Activated CD8-positive, alpha-beta memory T cell treated with anti-CD3 and anti-CD28 coated beads for 36 hours (primary cell): ENCODE measurements around the gene MAD1L1. TPM values are rescaled to one million over a fixed set of nuclear protein-coding genes. Genes with fewer than 3 reads are reported as not detected.
"Not testable (repeated sequence)": the region's sequence is repeated elsewhere in the genome, so short reads cannot be mapped to it uniquely, and the experiment has no call there.

Source experiments
- CTCF ChIA-PET: fragments of 350-600 bp; sonication (Branson Sonifier 250); formaldehyde crosslinking; loops from one replicate; lab custom pipeline; 2021; ENCODE audit warnings: antibody characterized with exemption; lab: Charles Lee
- POLR2A ChIA-PET: fragments of 350-600 bp; sonication (Branson Sonifier 250); formaldehyde crosslinking; loops from one replicate; lab custom pipeline; 2021; ENCODE audit warnings: antibody characterized with exemption; lab: Charles Lee
- total RNA-seq, 2 experiments: library from RNA; stranded (reverse); gene quantifications; one replicate each; pipeline ENCODE4 v1.2.3, GENCODE V29; 2021

Gene MAD1L1
- total RNA-seq, 2 experiments from 2014 or later: 39.4 to 40.8 TPM

- ChIA-PET POLR2A (interaction anchor here (0.5 kb wide), 1 partner anchor 88 kb away, joined by 4 read pairs; no protein-coding TSS in a partner anchor), CTCF (no interaction called here)
Measured at GRCh38 chr7:1861799-1862458, 370.8 kb downstream of the MAD1L1 start.

- POLR2A ChIA-PET, CTCF ChIA-PET: not testable (repeated sequence)
Measured at GRCh38 chr7:1860881-1861798, 371.6 kb downstream of the MAD1L1 start.

GRCh38 chr7:1859266-1860035 lies 373.3 kb downstream of the MAD1L1 start:
- ChIA-PET CTCF (no interaction called here), POLR2A (no interaction called here)

- ChIA-PET CTCF (no interaction called here), POLR2A (no interaction called here)
Measured at GRCh38 chr7:1858435-1859265, 374.1 kb downstream of the MAD1L1 start.

- POLR2A ChIA-PET: no interaction called here
Measured at GRCh38 chr7:1857487-1858421, 375.0 kb downstream of the MAD1L1 start.

GRCh38 chr7:1856888-1857441 lies 375.8 kb downstream of the MAD1L1 start:
- POLR2A ChIA-PET: no interaction called here
- CTCF ChIA-PET: no interaction called here

More at GRCh38 chr7:1857487-1858421, 375.0 kb downstream of the MAD1L1 start:
- CTCF ChIA-PET: no interaction called here

- CTCF ChIA-PET: no interaction called here
- POLR2A ChIA-PET: no interaction called here
Measured at GRCh38 chr7:1856161-1856887, 376.4 kb downstream of the MAD1L1 start.

- POLR2A ChIA-PET: no interaction called here
- CTCF ChIA-PET: no interaction called here
Measured at GRCh38 chr7:1855725-1856160, 377.0 kb downstream of the MAD1L1 start.

- CTCF ChIA-PET: no interaction called here
- POLR2A ChIA-PET: no interaction called here
Measured at GRCh38 chr7:1854866-1855724, 377.6 kb downstream of the MAD1L1 start.

- ChIA-PET CTCF (no interaction called here), POLR2A (no interaction called here)
Measured at GRCh38 chr7:1853986-1854865, 378.5 kb downstream of the MAD1L1 start.

- CTCF ChIA-PET: no interaction called here
- POLR2A ChIA-PET: no interaction called here
Measured at GRCh38 chr7:1853431-1853985, 379.2 kb downstream of the MAD1L1 start.

- ChIA-PET POLR2A (no interaction called here), CTCF (interaction anchor here (0.6 kb wide), 1 partner anchor 1528 kb away, joined by 6 read pairs; no protein-coding TSS in a partner anchor)
Measured at GRCh38 chr7:1852517-1853430, 380.0 kb downstream of the MAD1L1 start.

GRCh38 chr7:1851721-1852516 lies 380.8 kb downstream of the MAD1L1 start:
- POLR2A ChIA-PET: no interaction called here
- CTCF ChIA-PET: no interaction called here
